Stimulated activated CD8-positive, alpha-beta memory T cell treated with anti-CD3 and anti-CD28 coated beads, Interleukin-12 subunit alpha, Interleukin-12 subunit beta, amount 100 ng/mL, for 24 hours (primary cell): Measurements from ENCODE around the gene TNRC18.
"Not testable (repeated sequence)": the region's sequence is repeated elsewhere in the genome, so short reads cannot be mapped to it uniquely, and the experiment has no call there.

Experiments used
- DNase-seq: peaks from one replicate; pipeline ENCODE4 v3.0.0-alpha.2; 2020; ENCODE audit errors: extremely low read depth

Gene TNRC18

DNA sequence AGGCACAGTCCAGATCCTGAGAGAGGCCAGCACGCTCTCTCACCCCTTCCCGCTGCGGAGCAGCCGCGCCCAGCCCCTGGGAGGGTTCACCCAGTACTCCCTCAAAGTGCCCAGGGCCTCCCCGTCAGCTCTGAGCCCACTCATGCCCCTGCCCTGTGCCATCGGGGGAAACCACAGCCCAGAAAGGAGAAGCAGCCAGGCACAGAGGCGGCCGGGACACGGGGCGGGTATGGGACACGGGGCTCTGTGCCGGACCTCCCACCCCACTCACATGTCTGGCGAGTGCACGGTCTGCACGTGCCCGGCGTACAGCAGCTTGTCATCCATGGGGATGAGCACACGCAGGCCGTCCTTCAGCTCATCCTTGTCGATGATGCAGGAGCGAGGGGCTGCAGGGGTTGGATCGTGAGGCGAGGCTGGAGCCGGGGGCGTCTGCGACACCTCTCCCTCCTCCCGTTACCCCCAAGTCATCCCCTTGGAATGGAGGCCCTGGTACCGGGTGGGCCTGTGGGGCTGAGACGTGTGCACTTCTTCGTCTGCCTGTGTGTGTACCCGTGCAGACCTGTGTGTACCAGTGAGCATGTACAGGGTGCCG lies 102.7 kb downstream of the TNRC18 start:
- DNase-seq, result no peak

DNA sequence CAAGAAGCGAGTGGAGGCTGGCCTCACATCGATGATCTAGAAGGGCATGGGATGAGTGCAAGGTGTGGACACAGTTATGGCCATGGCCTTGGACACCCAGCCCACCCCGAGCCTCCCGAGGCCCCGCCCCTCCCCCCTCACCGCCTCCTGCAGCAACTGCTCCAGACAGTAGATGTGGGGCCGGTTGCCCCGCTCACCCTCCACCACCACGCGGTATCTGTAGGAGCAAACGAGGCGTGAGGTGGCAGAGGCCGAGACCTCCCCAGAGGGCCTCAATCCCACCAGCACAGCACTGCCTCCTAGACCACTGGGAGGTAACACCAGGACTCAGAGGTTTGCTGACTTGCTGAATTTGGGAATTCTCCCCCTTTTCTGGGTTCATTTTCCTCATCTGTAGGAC lies 103.2 kb downstream of the TNRC18 start:
- no peak for DNase-seq

DNA sequence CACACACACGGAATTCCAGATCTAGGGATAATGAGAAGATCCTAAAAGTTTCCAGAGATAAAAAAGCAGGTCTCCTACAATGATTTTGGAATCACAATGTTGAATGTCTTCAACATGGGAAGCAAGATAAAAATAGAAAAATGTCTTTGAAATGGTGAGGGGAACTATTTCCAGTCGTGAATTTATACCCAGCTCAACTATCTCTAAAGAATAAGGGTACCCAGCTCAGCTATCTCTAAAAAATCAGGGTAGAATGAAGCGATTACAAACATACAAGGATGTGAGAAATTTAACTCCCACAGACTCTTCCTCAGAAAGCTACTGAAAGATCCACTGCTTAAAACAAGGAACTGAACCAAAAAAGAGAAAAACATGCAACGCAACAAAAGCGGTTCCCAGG lies 105.0 kb downstream of the TNRC18 start:
- DNase-seq, result not testable (repeated sequence)

DNA sequence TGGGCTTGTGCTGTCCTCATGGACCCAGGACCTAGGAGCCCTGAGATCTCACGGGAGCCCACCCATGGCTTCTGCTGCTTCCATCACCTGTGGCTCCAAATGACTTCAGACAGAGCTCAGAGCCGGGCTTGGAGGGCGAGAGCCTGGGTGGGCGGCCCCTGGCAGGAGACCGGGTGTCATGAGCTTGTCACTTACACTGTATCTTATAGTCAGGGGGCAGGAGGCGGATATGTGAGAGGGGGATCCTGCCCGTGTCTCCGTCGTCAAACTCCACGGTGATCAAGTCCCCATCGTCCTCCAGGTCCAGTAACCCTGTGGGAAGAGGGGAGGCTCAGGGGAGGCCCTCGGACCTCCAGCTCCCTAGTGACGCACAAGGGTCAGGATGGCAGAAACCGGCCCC lies 107.9 kb downstream of the TNRC18 start:
- no peak for DNase-seq

DNA sequence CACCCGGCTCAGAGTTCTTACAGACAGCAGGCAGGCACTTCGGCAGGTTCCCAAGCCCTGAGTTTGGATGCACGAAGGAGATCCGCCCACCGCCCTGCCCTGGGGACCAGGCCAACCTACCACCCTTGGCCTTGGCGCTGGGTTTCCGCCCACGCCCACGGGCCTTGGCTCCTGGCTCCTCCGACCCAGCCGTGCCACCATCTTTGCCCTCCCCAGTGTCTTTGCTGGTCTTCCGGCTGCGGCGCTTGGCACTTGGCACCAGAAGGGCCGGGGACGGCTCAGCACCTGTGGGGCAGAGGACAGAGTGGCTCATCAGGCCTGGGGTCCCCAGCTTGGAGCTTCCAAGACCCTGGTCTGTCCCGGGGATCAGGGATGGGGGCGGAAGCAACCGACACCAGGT lies 108.8 kb downstream of the TNRC18 start:
- DNase-seq, result no peak

DNA sequence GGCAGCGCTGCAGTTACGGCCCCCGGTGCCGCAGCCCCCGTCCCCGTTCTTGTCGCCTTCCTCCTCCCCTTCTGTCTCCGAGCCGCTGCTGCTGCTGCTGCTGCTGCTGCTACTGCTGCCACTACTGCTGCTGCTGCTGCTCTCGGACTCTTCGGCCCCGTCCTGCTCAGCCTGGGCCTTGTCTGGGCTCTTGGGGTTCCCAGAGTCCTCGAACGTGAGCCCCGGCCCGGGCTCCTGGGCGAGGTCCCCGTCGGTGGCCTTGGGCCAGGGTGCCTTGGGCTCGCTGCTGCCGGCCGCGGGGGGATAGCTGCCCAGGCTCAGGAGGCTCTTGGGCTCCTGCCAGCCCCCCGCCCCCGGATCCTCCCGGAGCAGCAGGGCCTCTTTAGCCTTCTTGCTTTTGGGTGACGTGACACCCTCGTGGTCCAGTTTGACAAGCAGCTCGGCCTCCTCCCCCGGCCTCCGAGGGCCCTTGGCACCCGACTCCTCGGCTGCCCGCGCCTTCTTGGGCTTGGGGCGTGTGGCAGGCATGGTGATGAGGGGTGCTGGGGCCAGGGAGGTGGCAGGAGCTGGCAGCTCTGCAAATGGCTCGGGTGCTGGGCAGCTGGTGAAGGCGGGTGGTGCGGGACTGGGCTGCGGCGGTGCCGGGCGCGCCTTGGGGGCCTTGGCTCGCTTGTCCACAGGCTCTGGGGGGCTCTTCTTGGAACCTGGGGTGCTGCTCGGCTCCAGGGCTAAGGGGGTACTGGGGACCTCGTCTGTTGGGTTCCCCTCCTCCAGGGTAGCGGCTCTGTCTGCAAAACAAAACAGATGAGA lies 110.4 kb downstream of the TNRC18 start:
- not testable (repeated sequence) for DNase-seq

DNA sequence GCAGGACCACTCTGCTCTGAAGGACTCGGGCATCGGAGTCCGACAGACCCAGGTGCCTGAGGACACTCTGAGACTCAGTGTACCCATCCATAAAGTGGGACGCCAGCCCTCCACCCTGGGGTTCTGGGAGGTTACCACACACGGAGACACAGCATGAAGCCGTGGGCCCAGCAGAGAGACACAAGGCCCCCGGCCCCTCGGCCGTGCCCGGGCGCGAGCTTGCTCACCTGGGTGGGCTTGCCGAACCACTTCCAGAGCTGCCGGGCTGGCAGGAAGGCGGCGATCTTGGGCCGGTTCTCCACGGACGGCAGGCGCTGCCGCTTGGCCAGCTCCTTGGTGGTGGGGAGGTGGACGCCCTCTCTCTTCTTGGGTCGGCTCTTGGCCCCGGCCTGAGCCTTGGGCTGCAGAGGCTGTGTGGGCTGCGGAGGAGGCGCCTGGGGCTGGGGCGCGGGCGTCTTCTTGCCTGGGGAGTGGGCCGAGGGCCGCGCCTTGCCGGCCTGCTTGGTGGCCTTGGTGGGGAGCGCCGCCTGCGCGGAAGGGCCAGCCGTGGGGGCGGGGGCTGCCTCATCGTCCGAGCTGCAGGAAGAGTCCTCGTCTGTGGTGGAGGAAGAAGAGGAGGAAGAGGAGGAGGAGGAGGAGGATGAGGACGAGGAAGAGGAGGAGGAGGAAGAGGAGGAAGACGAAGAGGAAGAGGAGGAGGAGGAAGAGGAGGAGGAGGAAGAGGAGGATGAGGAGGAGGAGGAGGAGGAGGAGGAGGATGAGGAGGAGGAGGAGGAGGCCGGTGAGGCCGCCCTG lies 111.2 kb downstream of the TNRC18 start:
- DNase-seq, result not testable (repeated sequence)

DNA sequence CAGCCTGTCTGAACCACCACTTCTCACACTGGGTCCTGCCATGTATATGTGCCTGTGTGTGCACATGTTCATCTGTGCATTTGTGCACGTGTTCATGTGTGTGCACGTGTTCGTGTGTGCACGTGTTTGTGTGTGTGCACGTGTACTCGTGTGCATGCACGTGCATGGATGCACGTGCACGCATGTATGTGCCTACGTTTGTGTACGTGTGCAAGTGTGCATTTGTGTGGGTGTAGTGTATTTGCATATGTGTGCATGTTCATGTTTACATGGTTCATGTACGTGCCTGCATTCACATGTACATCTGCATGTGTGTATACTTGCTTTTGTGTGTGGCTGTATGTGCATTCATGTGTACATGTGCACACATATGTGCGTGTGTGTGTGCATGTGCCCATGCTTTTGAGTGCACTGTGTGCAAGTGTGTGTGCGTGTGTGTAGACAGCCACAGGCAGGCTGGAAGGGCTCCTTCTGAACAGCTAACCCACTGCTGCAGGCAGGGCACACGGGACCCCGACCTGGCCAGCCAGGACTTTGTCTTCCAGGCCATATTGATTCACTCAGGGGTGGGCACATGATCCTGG lies 112.7 kb downstream of the TNRC18 start:
- DNase-seq, result no peak

DNA sequence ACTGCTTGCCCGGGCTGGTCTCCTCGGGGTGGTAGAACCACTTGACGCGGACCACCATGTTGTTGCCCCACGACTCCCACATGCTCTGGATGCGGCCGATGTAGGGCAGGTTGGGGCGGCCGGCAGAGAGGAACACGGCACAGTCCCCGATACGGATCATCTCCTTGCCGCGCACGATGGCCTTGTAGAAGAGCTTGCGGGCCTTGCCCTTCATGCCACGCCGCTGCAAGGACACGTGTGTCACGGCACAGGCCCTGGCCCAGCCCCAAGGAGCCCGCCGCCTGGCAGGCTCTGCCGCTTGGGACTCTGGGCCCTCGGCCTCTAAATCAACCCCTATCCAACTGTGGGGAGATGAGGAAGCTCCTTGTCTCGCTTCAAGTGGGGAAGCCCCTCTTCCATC lies 114.5 kb downstream of the TNRC18 start:
- no peak for DNase-seq

DNA sequence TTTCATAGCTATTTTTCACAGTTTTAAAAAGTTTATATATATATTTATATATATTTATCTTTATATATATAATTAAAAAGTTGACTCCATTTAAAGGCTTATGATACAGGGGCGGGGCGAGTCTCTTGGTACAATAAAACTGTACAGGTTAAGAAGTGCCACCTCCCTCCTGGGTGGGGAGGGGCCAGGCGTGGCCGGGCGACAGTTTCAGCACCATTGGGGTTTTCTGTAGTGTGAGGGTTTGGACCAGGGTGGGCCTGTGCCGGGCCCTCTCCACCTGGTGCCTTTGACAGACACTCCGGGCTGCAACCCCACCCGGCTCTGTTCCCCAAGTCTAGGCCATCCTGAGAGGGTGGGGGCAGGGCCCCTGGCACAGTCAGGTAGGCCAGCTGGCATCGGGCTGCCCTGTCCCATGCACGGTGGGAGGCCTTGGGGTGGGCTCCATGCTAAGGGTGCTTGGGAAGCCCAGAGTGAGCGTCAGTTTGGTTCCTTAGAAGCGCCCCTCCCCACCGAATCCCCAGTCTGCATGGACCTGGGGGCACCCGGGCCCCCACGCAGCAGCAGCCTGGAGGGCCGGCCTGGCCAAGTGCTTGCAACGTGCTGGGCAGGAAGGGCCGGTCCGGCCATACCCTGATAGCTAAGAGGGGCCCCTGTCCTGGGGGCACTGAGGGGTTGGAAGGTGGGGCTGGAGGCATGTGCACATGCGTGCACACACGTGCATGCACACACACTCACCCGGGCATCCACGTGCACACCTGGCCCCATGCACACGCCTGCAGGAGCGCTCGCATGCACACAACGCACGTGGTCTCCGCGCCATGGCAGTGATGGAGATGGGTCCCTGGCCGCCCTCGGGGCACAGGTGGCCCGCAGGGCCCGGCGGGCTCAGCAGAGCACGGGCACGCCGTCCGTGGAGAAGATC lies 116.2 kb downstream of the TNRC18 start:
- DNase-seq, result not testable (repeated sequence)

DNA sequence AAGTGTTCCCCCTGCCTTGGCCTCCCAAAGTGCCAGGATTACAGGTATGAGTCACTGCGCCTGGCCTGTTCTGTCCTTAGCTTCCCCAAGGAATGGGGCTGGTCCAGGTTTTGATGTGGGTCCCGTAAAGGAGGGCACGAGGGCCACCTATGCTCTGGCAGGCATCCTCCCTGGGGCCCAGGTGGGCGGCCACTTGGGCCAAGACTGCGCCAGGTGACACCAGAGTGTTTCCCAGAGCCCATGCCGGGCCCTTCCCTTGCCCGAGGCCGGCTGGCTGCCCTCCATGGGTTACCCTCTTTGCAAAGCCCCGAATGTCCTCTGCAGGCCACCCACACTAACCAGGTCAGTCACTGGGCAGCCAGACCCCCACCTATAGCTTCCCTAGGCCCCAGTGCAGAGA lies 118.6 kb downstream of the TNRC18 start:
- DNase-seq, result not testable (repeated sequence)

DNA sequence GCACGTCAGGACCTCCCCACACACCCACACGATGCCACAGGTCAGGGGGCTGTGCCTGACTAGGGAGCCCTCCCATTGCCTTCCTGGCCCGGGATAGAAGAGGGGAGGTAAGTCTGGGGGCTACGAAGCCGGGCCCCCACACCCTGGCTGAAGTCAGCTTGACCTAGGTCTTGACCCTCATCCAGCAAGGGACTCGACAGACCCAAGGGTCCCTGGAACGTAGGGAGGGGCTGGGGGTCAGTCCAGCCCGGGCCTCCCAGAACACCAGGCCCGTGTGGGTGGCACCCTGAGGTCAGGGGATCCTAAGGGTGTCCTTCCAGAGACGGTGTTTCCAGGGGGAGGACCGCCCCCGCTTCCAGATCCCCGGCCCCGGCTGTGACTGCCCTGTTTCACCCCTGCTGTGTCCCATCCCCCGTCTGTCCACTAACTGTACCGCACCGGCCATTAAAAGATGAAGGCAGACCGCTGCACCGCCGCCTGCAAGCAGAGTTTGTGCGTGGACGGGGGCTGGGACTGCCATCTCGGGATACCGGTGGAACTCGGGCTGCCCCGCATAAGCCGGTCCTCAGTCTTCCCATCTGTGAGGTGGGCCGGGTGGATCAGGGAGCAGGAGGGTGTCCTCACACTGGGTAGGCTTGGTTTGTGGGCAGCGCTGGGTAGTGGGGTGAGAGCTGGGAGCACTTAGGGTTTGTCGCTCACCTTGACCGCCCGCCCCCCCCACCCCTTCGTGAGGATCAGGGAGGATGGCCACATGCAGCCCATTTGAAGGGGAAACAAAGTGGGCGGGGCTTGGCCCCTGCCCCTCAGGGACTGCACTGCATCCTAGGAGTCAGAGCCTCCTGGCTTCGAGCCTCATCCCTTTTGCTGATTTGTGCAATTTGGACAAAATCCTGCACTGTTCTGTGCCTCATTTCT lies 119.8 kb downstream of the TNRC18 start:
- no peak for DNase-seq

DNA sequence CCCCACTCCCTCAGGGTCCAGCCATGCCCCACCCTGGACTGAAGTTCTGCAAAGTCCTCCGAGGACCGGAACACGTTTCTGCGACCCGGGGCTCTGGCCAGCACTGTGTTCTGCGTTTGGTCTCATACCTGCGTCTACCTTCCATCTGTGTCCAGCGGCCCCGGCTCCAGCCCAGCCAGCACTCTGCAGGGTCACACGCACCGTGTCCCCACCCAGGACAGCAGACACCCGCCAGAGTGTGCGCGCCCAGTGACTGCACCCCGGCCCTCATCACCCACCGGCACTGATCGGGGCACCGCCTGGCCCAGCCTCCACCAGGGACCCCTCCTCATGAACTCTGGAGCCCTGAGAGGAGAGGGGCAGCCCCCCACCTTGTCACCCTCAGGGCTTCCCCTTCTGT lies 120.6 kb downstream of the TNRC18 start:
- DNase-seq, result no peak

DNA sequence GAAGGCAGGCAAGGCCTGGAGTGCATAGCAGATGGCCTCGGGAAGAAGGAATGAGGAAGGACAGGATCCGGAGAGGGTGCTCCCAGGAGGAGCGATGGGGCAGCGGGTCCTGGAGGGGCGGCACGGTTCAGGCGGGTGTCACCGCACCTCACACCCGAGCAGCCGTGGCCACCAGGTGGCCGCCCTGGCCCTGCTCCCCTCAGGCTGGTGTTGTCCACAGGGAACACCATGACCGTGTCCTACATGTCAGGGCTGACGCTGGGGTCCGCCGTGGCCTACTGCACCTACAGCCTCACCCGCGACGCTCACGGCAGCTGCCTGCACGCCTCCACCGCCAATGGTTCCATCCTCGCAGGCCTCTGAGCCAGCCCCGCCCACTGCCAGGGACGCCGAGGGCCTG lies 121.1 kb downstream of the TNRC18 start:
- no peak for DNase-seq

DNA sequence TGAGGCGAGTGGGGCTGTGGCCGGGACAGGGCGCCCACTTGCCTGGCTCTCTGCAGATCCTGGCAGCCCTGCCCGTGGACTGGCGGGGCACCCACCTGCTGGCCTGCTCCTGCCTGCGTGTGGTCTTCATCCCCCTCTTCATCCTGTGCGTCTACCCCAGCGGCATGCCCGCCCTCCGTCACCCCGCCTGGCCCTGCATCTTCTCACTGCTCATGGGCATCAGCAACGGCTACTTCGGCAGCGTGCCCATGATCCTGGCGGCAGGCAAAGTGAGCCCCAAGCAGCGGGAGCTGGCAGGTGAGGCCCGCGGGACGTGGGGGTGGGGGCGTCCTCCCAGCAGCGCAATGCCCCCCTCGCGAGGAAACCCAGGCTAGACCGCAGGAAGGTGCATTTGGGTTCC lies 123.3 kb downstream of the TNRC18 start:
- no peak for DNase-seq

DNA sequence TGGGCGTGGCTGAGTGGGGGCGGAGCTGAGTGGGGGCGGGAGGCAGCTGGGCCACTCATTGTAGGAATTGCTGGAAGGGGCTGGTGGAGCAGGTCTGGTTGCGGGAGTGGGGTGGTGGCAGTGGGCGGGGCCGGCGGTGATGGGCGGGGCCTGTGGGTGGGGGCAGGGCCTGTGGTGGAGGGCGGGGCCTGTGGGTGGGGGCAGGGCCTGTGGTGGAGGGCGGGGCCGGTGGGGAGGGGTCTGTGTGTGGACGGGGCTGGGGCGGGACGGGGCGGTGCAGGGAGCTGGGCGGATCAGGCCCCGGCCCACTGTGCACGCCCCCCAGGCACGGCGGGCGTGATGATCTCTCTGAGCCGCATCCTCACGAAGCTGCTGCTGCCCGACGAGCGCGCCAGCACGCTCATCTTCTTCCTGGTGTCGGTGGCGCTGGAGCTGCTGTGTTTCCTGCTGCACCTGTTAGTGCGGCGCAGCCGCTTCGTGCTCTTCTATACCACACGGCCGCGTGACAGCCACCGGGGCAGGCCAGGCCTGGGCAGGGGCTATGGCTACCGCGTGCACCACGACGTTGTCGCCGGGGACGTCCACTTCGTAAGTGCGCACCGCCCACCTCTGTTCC lies 126.9 kb downstream of the TNRC18 start:
- peak; percentile 38 for DNase-seq

DNA sequence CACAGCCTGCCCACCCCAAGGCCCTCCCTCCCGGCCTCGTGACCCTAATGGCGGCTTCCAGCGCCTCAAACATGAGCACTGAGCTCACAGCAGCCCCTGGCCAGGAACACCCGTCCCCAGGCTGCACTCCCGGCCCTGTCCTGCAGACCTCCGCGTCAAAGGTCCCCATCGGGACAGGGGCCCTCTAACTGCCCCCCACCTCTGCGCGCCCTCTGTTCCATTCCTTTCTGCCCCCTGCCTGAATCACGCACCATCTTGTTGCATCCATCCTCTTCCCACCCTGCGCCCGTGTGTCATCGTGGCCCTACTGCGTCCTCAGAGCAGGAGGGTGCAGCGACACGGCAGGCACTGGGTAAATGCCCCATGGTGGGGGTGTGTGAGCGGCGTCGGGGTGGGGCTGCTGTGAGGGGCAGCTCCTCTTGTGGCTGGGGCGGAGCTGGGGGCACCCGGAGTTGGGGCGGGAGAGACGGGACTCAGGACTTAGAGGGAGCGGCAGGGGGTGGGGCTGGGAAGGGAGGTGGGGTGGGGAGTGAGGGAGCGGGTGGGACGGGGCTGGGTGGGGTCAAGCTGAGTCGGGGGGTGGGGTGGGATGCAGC lies 127.5 kb downstream of the TNRC18 start:
- DNase-seq, result no peak

DNA sequence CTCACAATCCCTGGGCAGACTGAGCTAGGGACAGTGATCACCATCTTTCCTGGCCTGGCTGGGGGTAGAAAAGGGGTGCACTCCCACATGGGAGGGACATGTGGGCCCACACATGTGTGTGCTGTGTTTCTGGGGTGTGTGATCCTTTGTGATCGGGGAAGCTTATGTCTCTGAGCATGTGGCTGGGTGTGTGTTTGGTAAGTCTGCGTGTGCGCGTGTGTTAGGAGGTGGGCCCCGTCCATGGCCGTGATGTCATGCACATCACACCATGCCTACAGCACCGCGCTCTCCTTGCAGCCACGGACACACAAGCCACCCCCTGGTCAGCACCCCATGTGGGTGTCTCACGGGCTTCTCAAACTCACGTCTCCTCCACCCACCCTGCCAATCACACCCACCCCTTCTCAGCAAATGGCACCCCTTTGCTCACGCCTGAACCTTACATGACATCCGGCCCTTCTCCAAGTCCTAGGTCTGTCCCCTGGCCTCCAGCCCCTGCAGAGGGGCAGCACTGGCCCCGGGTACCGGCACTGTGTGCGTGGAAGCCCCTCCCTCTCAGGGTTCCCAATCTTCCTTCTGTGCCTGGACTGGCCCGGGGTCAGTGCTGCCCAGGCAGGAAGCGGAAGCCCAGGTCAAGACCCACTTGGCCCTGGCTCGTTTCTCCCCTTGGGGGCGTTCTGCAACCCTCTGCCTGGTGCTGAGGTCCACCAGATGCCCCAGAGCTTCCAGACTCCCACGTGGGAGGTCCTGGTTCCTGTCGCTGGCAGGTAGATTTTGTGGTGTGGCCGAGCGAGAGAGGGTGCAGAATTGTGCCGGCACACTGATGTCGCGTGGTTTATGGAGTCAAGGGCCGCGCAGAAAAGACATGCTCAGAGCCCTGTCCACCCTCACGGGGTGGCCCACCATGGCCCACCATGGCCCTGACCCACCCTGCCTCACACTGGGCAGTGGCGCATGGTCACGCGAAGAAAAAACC lies 128.3 kb downstream of the TNRC18 start:
- DNase-seq, result no peak
